Measurements from ENCODE around the gene CHRNA9.
A peak's percentile ranks its signal among the peaks of the same experiment; 100 is the strongest.
"Not testable (repeated sequence)": the region's sequence is repeated elsewhere in the genome, so short reads cannot be mapped to it uniquely, and the experiment has no call there.

The CHRNA9 gene, protein sequence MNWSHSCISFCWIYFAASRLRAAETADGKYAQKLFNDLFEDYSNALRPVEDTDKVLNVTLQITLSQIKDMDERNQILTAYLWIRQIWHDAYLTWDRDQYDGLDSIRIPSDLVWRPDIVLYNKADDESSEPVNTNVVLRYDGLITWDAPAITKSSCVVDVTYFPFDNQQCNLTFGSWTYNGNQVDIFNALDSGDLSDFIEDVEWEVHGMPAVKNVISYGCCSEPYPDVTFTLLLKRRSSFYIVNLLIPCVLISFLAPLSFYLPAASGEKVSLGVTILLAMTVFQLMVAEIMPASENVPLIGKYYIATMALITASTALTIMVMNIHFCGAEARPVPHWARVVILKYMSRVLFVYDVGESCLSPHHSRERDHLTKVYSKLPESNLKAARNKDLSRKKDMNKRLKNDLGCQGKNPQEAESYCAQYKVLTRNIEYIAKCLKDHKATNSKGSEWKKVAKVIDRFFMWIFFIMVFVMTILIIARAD

DNA sequence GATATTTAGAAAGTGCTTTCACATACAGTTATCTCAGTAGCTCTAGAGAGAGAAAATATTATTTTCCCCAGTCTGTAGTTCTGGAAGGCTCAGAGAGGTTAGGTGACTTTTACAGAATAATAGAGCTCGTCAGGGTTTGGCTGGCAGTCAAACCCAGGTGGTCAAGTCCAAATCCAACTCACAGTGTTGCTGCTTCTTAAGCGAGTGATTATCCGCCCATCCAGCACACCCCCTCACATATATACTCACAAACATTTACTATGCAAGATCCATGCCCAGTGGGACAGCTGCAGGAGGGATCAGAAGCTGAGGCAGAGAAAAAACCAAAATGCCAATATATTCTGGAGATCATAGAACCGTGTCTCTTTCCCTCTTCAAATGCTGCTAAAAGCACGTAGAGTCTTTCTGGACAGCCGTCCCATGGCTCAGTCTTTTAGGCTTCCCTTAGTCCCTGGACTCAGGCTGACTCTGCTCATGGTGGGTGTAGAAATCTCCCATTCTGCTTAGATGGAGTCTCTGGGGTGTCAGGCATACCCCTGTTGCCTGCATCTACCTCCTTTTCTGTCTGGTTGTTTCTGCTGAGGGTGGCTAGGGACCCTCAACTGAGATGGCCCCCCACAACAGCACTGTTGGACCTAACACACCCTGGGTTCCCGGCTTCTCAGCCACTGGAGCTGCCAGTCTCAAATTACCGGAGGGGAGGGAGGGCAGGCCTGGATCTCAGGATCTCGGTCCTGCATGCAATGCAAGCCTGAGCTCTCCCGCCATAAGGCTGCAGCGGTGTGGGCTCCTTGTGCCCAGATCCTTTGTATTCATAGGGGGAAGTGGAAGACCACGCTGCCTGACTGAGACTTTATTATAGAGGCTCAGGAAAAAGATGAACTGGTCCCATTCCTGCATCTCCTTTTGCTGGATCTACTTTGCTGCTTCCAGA is at the start of gene CHRNA9:
Gene CHRNA9, plus strand, starts transcription at position 743 of the 934 bp plus-strand sequence. Its CDS starts 135 bp downstream, at position 878.
- no peak for DNase-seq (ENCODE audit: low read depth)

DNA sequence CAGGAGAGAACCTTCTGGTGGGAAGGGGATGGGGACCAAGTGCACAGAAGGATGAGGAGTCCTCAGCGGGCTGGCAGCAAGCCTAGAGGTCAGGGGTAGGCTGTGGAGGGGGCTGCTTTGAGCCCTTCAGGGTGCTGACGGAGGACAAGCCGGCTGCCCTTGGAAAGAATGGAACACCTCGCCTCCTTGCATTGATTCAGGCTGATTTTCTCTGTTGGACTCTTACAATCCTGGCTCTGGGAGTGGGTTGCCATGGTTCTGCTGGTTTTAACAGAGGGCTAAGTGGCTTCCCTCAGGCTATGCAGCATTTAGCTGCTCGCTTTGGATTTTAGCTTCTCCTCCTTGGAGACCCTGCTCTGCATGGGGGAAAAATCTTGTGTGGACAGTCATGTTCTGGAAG is 49.4 kb upstream of the CHRNA9 start:
- DNase-seq (ENCODE audit: low read depth): no peak

DNA sequence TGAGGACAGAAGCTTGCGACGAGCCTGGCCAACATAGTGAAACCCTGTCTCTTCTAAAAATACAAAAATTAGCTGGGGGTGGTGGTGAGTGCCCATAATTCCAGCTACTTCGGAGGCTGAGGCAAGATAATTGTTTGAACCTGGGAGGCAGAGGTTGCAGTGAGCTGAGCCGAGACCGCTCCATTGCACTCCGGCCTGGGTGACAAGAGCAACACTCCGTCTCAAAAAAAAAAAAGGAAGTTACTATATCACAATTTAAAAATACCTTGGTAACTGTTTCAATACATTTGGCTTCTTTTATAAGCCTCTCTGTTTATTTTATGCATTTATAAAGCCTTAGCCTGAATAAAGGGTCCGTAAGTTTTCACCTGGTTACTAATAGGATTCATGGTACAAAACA is 46.6 kb upstream of the CHRNA9 start:
- DNase-seq (ENCODE audit: low read depth): no peak

DNA sequence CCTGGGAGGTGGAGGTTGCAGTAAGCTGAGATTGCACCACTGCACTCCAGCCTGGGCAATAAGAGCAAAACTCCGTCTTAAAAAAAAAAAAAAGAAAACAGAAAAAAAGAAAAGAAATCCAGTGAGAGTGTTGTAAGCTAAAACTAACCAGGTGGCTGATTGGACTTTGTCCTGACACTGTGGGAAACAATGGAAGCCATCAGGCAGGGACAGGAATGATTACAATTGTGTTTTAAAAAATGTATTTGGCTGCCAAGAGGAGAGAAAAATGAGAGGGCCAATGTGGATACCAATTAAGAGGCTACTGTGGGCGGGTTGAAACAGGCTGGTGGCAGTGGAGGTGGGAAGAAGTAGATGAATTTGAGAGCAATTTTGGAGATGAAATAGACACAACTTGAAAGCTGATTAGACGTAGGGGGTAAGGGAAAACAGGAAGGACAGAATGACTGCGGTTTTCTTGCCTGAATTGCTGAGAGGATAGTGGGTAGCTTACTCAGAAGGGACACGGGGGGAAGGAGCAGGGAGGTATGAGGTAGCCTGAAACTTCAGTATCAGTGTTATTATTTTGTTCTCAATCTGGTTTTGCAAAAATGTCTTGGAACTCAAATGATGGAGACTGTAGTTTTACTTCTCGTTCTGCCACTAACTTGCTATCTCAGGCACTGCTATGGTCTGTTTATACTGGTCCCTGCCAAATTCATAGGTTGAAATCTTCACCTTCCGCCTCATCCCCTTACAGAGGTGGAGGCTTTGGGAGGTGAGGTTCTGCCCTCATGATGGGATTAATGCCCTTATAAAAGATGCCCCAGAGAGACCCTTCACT is 45.6 kb upstream of the CHRNA9 start:
- no peak for DNase-seq (ENCODE audit: low read depth)

DNA sequence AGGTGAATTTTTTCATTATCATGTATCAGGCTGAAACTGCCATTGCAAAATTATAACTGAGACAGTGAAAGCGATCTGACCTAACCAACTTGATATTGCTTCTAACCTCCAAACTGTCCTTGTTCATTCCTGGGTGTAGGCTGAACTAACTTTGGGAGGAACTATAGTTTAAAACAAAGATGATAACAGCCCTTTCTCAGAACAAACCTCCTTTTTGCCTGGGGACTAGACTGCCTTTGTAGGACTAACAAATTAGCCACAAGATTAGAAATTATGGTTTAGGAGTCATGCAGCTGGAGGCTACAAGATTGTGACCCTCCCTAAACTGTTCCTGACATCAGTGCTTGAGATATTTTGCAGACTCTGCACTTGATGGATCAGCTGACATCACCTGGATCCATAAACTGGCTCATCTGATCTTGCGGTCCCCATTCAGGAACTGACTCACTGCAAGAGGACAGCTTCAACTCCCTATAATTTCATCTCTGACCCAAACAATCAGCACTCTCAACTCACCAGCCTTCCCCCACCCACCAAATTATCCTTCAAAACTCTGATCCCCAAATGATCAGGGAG is 44.4 kb upstream of the CHRNA9 start:
- DNase-seq (ENCODE audit: low read depth): not testable (repeated sequence)

DNA sequence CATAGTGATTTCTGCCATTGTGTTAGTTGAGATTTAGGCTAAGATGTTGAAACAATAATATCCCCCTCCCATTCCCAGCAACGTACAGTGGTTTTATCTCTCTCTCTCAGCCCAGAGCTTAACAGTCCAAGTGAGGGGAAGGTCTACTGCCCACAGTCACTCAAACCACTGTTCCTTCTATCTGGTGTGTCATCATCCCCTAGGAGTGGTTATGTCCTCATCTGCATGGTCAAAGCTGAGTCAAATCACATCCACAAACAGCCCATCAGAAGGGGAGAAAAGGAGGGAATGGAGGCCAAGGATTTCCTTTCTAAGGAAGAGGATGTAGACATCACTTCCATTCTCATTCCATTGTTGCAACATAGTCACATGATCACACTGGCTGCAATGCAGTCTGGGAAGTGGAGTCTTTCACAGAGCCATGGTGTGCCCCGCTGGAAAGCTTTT is 42.8 kb upstream of the CHRNA9 start:
- no peak for DNase-seq (ENCODE audit: low read depth)

DNA sequence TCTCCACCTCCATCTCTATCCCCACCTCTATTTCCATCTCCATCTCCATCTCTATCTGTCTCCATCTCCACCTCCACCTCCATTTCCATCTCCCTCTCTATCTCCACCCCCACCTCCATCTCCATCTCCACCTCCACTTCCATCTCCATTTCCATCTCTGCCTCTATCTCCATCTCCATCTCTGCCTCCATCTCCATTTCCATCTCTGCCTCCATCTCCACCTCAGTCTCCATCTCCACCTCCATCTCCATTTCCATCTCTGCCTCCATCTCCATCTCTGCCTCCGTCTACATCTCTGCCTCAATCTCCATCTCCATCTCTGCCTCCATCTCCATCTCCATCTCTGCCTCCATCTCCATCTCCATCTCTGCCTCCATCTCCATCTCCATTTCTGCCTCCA is 40.8 kb upstream of the CHRNA9 start:
- DNase-seq (ENCODE audit: low read depth): no peak

DNA sequence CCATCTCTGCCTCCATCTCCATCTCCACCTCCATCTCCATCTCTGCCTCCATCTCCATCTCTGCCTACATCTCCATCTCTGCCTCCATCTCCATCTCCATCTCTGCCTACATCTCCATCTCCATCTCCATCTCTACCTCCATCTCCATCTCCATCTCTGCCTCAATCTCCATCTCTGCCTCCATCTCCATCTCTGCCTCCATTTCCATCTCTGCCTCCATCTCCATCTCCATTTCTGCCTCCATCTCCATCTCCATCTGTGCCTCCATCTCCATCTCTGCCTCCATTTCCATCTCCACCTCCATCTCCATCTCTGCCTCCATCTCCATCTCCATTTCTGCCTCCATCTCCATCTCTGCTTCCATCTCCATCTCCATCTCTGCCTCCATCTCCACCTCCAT is 40.1 kb upstream of the CHRNA9 start:
- DNase-seq (ENCODE audit: low read depth): not testable (repeated sequence)

DNA sequence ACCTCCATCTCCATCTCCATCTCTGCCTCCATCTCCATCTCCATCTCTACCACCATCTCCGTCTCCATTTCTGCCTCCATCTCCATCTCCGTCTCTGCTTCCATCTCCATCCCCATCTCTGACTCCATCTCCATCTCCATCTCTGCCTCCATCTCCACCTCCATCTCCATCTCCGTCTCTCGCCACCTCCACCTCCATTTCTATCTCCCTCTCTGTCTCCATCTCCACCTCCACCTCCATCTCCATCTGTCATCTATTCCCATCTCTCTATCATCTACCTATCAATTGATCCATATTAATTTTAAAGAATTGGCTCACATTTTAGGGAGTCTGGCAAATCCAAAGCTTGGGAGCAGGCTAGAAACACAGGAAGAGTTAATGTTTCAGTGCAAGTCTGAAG is 39.6 kb upstream of the CHRNA9 start:
- DNase-seq (ENCODE audit: low read depth): no peak

DNA sequence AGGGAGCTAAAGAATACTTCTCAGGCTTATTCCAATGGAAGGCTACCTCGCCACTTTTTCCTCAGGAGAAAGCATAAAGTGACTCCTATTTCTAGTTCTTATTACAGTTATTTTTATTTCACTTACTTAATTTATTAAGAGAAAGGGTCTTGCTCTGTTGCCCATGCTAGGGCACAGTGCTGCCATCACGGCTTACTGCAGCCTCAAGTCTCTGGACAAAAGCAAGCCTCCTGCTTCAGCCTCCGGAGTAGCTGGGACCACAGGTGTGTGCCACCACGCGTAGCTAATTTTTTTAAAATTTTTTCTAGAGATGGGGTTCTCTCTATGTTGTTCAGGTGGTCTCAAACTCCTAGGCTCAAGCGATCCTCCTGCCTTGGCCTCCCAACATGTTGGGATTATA is 36.0 kb upstream of the CHRNA9 start:
- no peak for DNase-seq (ENCODE audit: low read depth)

DNA sequence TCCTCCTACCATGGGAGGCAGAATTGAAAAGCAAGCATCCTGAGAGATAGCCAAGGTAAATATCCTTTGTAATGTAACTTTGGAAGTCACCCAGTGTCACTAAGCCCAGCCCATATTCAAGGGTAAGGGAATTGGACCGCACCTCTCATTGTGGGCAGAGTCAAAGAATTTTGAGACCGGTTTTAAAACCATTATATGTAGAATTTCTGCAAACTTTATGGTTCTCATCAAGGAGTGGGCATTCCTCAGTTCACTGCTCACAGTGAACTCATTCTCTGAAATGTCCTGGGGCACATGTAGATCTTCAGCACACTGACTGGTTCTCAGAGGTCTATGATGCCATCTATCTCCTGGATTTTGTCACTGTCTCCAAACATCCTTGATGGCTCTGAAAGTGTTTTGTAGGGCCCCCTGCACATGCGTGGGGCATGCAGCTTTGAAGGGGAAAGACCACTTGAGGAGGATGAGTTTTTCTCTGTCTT is 35.3 kb upstream of the CHRNA9 start:
- DNase-seq (ENCODE audit: low read depth): no peak

DNA sequence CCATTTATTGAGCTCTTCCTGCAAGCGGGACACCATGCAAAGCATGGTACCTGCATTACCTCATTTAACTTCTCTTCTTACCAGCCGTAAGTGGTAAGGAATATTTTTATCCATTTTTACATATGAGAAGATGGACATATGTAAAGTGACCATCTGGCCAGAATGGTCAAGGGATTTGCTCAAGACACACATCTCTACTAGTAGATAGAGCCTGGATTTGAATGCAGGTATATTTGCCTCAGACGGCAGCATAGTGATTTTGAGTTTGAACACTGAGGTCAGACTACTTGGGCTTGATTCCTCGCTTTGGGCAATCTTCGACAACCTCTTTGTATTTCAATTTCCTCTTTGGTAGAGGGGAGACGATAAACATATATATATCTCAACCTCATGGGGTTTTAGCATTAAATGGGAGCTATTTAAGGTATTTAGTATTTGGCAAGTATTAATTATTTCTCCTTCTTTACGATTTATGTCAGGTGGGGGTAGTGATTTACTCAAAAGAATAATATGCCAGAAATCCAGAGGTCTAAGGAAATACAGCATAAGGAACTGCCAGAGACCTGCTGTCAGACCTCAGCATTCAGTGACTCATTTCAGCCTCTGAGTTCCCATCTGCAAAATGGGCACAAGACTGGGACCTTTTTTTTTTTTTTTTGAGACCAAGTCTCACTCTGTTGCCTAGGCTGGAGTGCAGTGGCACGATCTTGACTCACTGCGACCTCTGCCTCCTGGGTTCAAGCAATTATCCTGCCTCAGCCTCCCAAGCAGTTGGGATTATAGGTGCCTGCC is 34.6 kb upstream of the CHRNA9 start:
- no peak for DNase-seq (ENCODE audit: low read depth)

DNA sequence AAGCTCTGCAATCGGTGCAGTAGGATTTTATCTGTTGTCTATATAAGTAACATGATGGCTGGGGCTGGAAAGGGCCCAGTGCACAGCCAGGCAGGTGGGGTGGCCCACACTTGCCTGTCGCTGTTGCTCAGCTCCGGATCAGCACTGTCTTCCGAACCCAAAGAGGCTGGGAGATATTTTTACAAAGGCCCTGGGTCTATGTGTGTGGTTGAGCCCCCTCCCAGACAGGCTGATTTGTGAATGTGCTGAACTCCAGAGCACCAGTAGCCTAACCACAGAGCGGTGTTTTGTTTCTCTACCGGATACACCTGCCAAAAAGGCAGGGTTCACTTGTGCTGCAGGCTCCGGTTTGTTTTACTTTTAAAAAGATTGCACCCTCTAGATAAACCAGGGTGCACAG is 33.5 kb upstream of the CHRNA9 start:
- DNase-seq (ENCODE audit: low read depth): peak; percentile 15

DNA sequence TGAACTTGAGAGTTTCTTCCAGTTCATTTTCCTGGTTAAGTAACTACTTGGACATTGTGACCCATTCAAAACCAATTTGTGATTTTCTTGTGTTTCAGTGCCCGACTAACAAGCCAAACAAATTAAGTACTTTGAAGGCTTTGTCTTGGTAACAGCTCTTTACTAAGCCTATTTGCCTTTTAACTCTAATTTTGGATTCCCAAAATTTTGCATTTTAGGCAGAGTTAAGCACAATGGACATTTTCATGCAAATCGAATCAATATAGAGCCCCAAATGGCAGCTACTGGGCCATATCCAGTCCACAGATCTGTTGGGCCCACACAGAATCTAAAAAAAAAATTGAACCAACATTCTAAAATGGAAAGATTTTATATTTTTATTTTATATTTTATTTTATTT is 31.4 kb upstream of the CHRNA9 start:
- no peak for DNase-seq (ENCODE audit: low read depth)

DNA sequence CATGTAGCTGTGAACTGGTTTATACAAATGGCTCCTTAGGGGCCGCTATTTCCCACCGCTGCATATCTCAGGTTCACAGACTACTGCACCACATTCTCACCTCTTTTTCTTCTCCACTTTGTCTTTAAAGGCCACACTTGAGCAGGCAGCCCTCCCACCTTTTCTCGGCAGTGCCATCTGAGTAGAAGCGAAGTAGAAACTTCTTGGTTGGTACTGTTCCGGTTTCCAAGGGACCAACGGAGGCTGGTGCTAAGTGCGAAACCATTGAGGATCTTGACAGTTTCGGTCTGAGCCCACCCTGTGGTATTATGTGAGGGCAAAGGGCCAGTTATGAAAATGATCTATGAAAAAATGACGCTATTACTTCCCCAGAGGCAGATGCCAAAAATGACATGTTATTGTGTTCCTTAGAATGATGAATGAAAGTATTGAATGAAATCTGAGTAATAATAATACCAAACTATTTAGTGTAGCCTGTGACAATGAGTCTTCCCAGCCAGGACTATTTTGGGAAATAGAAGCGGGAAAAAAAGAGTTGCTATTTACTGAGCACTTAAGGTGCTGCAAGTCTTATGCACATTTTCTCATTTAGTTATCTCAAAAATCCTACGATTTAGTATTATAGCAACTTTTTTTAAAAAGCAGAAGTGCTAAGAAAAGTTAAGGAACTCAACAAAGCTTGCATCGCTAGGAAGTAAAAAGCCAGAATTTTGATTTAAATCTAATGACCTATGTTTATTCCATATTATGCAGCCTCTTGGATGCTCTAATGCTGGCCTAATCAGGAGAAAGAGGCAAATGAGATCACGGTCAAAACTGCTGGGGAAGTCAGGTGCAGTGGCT is 29.6 kb upstream of the CHRNA9 start:
- no peak for DNase-seq (ENCODE audit: low read depth)

DNA sequence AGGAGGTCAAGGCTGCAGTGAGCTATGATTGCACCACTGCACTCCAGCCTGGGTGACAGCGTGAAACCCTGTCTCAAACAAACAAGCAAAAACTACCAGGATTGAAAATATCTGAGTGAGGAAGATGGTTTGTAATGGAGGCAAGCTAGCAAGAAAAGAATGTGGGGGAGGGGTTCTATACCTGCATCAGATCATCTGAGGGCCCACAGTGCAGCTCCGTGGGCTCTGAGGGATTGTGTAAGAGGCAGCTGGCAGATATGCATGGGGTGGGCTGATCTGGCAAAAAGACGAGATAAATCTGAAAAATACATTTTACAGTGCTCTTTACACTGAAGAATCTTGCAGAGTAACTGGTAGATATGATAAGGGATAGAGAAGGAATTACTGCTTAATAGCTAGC is 28.9 kb upstream of the CHRNA9 start:
- no peak for DNase-seq (ENCODE audit: low read depth)

DNA sequence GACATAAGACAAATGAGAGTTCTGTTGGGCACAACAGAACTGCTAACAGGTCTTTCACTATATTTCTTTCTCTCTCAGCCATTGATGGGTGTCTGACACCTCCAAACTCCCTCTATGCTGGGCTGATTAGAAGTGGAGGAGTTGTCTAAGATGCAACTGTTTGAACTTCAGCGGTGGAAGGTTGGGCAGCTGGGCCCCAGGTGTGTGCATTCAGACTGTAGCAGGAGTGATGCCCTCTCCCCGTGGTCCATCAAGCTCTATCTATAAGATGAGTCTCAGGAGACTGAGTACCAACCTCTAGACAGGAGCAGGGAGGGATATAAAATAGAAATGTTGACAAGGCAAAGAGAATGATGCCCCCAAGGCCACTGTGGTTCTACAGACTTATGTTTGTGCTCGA is 28.2 kb upstream of the CHRNA9 start:
- DNase-seq (ENCODE audit: low read depth): no peak

DNA sequence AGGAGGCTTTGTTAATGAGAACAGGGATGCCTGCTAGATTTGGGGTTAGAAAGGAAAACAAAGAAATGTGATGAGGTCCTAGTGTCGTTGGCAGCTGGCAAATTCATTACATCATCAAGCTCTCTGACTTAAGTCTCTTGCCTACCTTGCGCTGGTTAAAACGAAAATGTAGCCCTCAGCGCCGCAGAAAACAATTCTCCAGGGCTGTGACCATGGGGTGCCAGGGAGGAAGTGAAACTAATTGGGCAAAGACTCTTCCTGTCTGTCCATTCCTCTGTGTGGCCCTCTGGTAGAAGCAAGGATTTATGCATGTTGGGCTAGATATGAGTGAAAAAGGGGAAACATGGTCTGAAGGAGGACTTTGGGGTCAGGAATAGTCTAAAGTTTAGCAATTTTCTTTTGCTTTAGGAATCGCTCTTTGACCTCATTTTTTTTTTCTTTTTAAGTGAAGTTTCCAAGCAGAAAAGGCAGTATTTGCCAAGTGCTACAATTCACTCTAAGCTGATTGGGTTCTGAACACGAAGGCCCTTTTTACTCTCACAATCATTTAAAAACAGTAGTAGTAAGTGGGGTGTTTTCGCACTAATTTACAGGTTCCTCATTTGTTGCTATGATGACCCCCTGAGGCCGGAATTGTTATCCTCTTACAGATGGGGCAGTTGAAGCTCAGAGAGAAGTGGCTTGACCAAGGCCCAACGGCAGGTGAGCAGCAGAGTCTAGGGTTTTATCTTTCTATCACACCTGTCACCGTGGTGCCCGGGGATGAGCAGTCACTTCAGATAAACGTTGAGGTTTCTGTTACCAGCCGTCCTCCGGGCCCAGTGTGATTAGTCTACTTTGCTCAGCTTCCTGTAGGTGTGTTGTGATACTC is 27.3 kb upstream of the CHRNA9 start:
- DNase-seq (ENCODE audit: low read depth): peak; percentile 43

Data from stimulated activated CD8-positive, alpha-beta memory T cell treated with anti-CD3 and anti-CD28 coated beads, Interleukin-12 subunit alpha, Interleukin-12 subunit beta, amount 100 ng/mL, for 4 hours (primary cell).